Stomach (tissue), 4 donors: Measurements from ENCODE around the gene ADAM19.

Source experiments
- CTCF ChIP-seq, 7 experiments: fragments of 450-650 bp in 4 of 7; fragments of 200-600 bp in 3 of 7; sonication (generic) in 3 of 7; IDR thresholded peaks; one replicate each; pipeline ENCODE4 v1.5.1; 2016 to 2019; ENCODE audit warnings: antibody characterized with exemption in 7 of 7, control low read depth in 2 of 7, mild to moderate bottlenecking in 1 of 7
- EP300 ChIP-seq: sonication (generic); formaldehyde crosslinking; IDR thresholded peaks from one replicate; pipeline ENCODE4 v1.6.1; 2017; ENCODE audit warnings: antibody characterized with exemption
- POLR2A ChIP-seq, 4 donors: fragments of 450-650 bp; IDR thresholded peaks; one replicate each; pipeline ENCODE4 v1.6.1; 2016; ENCODE audit warnings: antibody characterized with exemption in 4 of 4, control low read depth in 2 of 4, mild to moderate bottlenecking in 1 of 4, moderate library complexity in 1 of 4
- POLR2AphosphoS5 ChIP-seq, 3 donors: sonication (generic); formaldehyde crosslinking; IDR thresholded peaks; one replicate each; pipeline ENCODE4 v1.6.1; 2016; ENCODE audit warnings: antibody characterized with exemption in 3 of 3

GRCh38 chr5:157563929-157564716 is 11.5 kb downstream of the ADAM19 start:
- TF ChIP-seq CTCF (IDR thresholded peaks at IDR 0.05) (peak in 1 of 7 experiments; percentile 7), POLR2AphosphoS5 (IDR thresholded peaks at IDR 0.05) (no peak), POLR2A (IDR thresholded peaks at IDR 0.05) (no peak), EP300 (no peak)
